Stimulated activated CD4-positive, alpha-beta T cell treated with anti-CD3 and anti-CD28 coated beads, Interleukin-4, amount 100 ng/mL, for 4 hours (primary cell): ENCODE measurements around the gene CCDC88C.
"Not testable (repeated sequence)": the region's sequence is repeated elsewhere in the genome, so short reads cannot be mapped to it uniquely, and the experiment has no call there.

ENCODE experiments used
- DNase-seq, 2 experiments: peaks; one replicate each; pipeline ENCODE4 v3.0.0-alpha.2; 2020

The CCDC88C gene

DNA sequence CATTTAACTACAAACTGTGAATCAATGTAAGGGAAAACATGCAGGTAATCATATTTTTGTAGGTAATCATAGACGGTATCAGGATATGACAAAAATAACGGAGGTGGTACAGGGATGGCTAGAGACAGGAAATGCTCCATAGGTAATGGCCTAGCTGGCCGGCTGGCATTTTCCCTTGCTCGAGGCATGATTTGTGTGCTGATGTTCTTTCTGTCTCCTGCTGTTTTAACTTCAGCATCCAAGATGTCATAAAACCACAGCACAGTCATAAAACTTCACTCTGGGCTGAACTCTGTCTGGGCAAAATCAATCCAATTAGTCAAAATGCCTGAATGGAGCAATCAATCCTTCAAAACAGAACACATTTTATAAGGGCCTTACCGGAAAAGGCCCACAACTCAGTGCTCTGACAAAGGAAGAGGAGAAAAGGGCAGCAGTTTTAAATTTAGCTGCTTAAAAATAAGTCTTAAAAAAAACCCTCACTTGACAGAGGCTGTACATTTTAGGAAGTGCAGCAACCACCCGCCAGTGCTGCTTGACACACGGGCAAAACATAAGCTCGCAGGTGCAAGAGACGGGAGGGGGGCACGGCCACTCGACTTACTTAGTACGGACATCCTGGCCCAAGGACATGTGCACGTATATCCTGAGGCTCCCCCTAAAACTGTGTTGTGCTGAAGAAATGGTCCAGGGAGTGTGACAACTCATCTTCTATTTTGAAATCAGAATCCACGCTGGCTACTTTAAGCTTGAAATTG is 132.7 kb downstream of the CCDC88C start:
- no peak for DNase-seq

DNA sequence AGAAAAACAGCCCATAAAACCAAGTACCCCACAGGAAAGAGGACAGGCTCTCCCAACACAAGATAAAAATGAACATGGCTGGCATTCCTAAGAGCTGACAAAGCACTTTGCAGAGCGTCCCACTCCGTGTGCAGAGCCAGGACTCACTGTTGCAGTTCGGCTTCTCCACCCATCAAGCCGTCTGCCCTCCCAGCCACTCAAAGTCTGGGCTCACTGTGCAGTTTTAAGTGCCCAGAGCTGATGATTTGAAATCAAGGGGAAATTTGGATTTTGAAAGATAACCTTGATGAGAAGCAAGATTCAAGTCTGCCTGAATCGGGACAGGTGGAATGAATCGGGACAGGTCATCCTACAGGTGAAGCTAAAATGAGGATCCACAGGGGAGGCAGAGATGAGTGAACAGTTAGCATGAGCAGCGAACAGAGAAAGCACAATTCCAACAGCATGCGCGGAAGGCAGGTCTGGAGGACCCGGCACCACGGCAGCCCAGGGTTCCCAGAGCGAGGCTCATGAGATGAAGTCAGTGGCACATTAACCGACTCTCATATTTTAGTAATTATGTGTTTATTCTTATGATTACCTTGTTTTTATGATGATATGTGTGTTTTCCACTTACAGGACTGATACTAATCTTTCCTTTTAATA is 133.4 kb downstream of the CCDC88C start:
- DNase-seq, result no peak

DNA sequence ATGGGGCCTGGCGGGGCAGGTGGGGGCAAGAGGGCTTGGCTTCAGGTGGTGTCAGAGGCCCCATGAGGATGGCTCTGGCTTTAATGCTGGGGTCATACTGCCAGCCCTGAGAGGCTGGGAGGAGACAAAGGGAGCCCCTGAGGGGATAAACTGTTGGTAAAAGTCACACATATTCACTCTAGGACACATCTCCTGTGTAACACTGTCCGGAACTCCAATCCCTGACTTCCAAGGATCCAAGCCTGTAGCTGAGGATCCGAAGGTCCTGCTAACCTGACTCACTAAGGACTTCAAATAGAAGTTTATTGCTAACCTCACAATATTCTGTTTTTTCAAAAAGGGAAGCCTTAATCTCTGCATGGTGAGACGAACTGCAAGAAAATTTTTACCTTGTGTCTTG is 134.0 kb downstream of the CCDC88C start:
- DNase-seq, result no peak

DNA sequence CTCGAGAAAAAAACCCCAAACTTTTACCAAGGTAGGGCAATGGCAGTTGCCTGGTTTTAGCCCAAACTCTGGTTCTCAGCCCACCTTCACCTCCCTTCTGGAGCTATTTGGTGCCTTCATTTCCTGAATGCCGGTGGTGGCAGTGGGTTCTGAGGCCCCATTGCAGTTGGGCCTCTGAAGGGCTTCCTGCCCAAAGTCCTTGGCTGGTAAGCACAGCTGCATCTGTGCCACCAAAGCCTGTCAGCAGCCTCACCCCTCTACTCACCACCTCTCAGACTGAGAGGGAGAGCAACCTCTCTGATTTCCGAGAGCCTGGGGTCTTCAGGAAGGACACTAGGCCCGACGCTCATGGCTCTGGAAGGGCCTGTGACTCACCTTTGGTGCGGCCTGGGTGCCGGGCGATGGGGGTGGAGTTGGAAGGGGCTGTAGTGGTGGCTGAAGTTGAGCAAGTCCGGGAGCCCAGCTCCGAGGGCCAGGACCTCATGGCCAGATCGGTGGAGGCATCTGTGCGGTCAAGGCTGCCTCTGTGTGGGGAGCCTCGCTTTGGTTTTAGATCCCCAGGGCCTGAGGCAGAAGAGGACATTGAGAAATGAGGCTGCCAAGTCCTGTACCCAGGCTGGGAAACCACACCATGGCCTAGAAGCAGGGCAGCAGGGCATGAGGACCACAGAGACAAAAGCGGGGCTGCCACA is 134.5 kb downstream of the CCDC88C start:
- no peak for DNase-seq

DNA sequence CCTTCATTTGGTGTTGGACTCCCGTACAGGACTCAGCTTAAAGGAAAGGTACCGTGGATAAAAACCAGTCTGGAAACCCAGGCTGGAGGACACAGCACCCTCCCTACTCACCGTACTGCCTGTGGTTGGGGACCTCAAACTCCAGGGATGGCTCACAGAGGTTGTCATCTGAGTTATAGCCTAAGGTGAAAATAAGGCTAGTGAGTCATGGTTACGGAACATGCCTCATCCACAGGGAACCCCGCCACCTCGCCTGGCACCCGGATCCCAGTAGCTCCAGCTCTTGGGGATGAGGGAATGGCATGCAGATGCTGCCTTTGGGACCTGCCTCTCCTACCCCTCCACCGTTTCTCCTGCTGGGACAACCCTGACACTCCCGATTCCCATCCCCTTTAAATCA is 136.3 kb downstream of the CCDC88C start:
- no peak for DNase-seq

DNA sequence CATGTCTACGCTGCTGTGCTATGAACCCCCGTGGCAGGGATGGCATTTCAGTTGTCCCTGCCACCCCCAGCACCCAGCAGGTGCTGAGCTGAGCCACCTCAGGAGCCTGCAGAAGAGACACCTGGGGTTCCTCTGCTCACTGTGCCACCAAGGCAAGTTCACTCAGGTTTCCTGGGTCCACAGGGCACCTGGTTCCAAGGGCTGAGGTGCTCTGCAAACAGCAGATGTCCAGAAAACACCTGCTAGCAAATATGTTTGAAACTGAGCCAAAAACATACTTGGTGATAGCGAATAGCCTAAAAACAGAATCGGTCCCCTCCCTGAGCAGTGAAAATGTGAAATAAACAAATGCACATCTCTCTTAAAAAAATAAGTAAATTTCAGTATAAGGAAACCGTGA is 137.5 kb downstream of the CCDC88C start:
- no peak for DNase-seq

DNA sequence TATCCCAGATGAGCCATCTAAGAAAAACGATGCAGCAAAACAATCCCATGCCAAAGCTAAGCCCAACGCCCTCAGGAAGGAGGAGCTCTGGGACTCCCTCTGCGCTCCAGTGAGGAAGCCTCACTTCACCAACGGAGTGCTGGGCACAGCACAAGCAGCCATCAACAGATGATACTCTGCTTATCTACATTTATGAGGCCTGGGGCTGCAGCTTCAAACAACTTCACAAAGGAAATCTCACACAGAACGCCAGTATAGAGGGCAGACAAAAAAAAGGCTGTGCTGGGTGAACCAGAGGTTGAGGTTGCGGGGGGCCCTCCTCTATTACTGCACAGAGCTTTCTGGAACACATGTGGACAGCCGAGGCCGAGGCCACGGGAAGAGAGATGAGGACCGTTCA is 138.3 kb downstream of the CCDC88C start:
- DNase-seq, result no peak

DNA sequence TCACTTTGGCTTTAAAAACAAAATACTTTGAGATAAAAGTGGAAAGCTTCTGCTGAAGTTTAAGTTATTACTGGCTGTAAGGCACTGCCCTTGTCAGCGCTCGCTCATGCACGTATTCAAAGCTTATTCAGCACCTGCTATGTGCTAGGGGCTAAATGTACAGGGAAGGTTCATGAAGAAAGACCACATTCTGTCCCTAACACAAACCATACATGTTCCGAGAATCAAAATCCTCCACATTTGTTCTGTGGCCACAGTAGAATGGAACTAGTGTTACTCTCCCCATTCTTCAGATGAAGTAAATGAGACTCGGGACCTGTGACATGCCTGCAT is 139.3 kb downstream of the CCDC88C start:
- DNase-seq, result no peak

DNA sequence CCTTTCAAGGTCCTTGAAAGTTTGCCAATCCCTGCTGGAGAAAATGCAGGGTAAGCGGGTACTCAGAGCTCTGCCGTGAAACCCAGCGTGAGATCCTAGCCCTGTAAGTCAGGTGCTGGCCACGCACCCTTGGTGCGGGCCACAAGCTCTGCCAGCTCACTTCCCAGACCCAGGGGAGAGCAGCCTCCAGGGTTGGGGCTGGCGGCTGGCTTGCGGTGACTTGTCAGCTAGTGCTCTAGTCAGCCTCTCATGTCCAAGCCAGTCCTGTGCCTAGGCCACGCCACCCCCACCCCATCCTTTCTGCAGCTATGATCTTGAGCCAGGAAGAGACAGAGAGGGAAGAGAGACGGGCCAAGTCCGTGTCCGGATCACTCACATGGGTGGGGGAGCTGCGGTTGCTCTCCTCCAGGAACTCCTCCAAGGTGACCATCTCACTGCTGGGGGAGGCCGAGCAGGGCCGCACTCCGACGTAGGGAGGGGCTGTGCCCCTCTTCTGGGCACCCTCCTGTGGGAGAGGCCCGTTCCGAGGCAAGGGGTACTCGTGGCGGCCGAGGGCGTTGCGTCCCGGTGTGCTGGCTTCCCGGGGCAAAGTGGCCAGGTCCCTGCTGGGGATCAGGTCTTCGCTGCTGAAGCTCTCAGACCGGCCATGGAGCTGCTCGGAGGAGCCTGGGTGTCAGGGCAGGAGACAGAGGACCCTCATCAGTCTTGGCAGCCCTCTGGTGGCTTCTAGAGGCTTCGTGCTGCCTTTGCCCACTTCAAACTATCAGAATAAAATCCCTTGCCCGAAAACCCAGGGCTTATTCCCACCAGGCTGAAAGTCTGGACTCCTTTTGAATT is 139.9 kb downstream of the CCDC88C start:
- no peak for DNase-seq

DNA sequence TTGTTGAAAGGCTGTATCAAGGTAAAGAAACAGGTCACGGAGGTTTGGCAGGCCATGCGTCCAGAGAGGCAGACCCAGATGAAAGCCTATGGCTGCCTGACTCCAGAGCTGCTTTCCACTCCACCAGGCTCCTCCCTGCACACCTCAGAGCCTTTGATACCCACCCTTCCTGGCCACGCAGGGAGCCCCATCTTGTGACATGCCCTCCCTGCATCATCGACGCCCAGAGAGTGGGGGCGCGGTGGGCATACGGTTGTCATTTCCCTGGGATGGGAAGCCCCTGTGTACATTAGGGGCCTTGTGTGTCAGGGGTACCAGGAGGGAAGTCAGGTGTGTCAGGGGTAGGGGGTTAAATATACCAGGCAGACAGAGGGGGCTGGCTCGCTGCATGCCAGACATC is 142.8 kb downstream of the CCDC88C start:
- no peak for DNase-seq

DNA sequence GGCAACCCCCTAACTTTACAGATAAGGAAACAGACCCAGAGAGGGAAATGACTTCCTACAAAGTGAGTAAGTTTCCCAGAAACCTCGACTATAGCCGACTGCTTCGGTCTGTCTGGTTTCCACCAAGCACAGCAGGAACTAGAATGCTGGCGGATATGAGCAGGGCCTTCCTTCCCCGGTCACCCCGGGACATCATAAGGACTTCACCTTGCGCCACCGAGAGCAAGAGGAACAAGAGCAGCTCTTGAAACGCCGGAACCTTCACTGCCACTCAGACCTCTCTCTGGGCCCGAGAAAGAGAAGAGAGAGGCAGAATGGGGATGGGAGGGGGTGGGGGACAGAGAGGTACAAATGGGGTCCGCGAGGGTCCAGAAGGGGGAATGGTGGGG is 143.7 kb downstream of the CCDC88C start:
- DNase-seq, result no peak

DNA sequence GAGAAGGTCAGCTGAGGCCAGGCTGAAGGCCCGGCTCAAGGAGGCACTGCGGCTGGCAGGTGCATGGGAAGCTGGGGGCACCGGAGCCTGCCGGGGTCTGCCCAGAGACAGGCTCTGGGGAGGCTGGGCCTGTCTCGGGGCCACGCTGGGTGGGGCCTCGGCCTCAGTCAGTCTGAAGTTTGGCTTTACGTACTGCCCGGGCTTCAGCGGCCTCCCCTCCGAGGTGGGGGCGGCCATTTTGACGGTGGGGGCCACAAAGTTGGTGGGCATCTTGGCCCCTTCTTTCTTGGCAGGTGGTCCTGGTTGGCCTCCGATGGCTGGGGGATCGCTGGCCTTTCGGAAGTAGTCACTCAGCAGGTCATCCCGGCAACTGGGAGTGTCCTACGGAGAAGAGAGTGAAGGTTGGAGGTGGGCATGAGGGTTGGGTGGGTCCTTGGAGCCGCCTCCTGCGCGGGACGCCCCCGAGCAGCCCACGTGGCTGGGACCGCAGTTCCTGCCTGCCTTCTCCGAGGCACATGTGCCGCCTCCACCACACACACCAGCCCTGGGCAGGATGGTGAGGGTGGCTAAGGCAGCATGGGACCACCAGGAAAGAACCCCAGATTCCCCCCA is 144.2 kb downstream of the CCDC88C start:
- no peak for DNase-seq

DNA sequence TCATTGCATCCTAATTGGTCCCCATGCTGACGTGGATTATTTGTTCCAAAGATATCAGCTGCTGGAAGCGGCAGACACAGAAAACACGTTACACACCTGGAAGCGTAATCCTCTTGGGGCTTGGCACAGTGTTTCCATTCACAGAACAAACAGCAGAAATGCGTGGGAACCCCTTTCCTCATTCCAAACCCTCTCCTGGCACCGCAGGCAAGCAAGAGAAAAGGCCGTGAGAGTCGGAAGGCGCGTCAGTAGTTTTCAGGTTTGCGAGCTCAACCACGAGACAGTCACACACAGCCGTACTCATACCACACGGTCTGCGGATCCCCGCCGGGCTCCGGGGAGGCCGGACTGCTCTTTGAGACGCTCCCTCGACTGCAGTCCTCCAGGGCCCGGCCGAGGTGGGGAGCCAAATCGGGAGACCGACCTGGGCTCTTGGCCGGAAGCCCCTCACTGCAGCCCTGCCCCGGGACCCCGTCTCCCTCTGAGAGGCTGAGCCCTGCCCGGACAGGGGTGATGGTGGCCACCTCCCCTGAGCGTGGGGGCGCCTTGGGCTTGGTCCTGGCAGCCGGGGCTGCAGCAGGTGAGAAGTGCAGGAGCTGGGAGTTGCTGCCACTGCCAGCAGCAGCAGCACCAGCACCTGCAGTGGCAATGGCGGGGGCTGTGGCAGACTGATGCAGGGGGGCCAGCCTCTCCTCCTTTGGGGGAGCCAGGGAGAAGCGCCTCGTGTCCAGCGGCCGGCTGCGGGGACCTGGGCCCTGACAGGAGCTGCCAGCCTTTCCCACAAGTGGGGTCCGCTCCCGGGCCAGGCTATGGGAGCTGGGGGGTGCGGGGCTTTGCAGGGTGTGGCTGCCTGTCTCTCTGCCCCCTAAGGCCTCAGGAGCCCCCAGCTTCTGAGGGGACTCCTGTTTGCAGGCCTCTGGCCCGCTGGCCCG is 145.0 kb downstream of the CCDC88C start:
- DNase-seq, result no peak

DNA sequence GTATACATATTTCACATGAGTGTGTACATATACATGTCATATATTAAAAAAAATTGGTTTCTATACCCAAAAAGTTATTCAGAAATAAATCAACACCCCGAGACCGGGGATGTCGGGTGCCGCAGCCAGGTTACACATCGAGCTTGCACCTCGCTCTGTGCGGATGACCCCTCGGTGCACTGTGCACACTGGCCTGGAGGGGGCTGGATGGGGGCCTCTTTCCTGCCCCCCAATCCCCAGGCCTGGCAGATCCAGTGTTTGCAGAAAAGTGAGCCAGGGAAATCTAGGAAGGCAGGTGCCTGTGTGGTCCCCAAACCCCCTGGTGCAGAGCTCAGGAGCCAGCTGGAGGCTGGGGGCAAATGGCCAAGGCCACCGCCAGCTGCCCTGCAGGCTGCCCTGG is 146.0 kb downstream of the CCDC88C start:
- DNase-seq, result no peak

DNA sequence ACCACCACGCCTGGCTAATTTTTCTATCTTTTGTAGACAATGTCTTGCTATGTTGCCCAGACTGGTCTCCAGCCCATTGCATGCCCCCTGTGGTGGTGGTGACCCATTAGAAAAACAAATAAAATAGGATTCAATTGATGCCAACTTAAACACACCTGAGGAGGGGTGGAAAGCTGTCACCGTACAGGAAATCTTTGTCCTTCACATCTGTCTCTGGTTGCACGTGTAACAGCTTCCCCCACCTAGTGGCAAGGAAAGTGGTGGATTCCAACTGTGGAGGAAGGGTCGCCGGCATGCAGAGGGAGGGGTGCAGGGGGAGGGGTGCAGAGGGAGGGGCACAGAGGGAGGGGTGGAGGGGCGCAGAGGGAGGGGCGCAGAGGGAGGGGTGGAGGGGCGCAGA is 147.0 kb downstream of the CCDC88C start:
- DNase-seq, result no peak

DNA sequence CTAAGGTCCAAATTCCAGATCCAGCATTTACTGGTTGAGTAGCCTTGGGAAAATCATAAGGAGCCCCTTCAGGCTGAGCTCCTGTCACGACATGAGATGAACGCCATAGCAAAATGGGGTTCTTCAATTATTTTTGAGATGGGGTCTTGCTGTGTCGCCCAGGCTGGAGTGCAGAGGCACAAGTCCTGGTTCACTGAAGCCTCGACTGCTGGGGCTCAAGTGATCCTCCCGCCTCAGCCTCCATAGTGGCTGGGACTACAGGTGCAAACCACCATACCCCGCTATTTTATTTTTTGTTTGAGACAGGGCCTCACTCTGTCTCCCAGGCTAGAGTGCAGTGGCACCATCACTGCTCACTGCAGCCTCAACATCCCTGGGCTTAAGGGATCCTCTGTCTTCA is 147.4 kb downstream of the CCDC88C start:
- DNase-seq, result no peak

DNA sequence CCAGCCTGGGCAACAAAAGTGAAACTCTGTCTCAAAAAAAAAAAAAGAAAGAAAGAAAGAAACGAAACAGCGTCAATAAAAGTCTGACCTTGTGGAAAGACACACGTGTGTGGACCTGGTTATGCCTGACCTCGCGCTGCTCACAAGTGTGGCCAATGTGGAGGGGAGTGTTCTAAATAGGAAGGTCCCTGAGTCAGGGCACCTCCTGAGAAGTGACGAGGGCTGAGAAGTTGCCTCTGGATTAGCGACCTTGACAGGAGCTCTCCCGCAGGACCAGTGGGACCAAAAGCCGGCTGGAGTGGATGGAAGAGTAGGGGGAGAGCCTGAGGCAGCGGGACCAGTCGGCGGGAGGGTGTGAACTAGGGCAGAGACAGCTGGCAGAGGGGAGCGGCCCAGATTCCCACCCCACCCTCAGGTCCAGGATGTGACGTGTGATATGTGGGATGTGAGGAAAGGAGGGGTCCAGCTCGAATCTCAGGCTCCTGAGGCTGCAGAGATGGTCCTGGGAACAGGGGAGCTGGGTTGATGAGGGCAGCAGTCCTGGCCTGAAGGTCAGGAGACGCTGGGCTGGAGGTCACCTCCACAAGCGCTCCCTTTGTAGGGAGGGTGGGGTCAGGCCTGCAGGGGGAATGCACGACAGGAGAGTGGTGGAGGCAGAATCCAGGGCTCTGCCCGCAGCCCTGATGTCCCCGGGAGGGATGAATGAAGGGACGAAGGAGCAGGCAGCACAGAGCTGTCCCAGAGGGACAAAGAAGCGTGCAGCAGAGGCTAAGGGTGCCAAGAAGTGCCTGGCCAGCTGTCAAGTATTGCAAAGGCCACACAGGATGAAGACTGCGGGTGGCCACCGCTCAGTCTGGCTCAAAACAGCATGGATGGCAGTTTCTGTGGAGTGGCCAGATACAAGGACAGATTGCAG is 148.3 kb downstream of the CCDC88C start:
- no peak for DNase-seq

DNA sequence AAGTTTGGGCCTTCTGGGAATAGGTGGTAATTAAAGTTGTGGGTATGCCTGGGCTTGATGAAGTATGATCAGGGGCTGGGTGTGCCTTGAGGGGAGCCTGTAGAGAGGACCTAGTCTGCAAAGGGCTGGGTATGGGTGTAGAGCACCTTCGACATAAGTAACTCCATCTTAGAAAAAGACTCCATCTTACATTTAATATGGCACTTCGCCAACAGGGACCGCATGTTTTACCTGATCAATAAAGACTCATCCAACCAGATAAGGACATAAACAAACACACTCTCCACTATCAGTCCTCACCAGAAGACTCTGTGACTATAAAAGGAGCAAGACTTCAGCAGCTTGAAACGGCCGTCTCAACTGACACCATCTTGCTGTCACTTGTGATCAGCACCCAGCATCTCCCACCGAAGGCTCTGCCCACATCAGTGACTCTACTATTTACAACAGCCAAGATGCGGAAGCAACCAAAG is 149.6 kb downstream of the CCDC88C start:
- DNase-seq, result no peak

DNA sequence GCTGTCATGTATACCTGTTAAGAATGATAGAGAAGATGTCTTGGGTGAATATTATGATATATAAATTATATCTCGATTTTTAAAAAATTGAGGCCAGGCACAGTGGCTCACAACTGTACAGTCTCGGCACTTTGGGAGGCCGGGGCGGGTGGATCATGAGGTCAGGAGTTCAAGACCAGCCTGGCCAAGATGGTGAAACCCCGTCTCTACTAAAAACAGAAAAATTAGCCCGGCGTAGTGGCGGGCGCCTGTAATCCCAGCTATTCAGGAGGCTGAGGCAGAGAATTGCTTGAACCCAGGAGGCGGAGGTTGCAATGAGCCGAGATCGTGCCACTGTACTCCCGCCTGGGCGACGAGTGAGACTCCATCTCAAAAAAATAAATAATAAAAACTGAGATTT is 151.3 kb downstream of the CCDC88C start:
- not testable (repeated sequence) for DNase-seq

DNA sequence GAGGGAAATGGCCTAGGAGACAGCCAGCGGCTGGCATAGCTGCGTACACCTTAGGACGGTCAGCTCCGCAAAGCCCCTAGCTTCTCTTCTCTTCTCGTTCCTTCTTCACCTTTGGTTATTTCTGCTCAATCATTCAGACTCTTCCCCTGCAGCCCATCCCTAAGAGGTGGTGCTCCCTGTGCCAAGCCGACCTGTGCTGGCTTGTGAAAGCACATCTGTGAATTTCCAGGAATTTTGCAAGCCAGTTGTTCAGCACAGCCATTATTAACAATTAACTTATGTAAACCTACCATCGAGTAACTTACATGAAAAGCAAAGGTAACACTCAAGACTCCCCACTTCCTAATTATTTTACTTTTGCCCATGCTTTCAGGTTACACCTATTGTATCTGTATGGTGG is 152.2 kb downstream of the CCDC88C start:
- no peak for DNase-seq
